Measurements from ENCODE around the gene AGAP1. TPM values are rescaled to one million over a fixed set of nuclear protein-coding genes. Genes with fewer than 3 reads are reported as not detected.

AGAP1 gene
- total RNA-seq, 1 donor from 2014 or later = 33.7 TPM

DNA sequence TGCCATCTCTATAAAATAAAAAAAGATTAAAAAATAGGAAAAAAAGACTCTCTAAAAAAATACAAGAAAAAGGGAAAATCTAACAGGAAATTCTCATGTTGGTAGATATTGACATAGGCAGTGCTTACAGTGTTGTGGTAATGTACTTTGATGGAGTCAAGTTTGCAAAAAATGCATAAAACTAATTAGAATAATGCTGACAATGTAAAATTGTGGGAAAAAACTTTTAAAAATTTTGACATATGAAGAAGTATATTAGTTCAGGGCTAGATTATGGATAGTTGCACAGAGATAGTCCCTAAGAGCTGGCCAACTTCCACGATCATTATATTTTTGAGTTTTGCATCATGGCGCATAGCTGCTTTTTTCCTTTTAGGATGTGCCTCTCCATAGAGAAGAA is 601.7 kb downstream of the AGAP1 start:
- DNase-seq (ENCODE audit: low read depth) = no peak
- TF ChIP-seq, protein P1, sequence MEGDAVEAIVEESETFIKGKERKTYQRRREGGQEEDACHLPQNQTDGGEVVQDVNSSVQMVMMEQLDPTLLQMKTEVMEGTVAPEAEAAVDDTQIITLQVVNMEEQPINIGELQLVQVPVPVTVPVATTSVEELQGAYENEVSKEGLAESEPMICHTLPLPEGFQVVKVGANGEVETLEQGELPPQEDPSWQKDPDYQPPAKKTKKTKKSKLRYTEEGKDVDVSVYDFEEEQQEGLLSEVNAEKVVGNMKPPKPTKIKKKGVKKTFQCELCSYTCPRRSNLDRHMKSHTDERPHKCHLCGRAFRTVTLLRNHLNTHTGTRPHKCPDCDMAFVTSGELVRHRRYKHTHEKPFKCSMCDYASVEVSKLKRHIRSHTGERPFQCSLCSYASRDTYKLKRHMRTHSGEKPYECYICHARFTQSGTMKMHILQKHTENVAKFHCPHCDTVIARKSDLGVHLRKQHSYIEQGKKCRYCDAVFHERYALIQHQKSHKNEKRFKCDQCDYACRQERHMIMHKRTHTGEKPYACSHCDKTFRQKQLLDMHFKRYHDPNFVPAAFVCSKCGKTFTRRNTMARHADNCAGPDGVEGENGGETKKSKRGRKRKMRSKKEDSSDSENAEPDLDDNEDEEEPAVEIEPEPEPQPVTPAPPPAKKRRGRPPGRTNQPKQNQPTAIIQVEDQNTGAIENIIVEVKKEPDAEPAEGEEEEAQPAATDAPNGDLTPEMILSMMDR (IDR thresholded peaks at IDR 0.05; ENCODE audit: insufficient read depth, low read length, poor library complexity, severe bottlenecking) = no peak
- no peaks in the 10 kb centered on the region for H3K36me3 ChIP-seq (ENCODE audit: control insufficient read depth, insufficient read depth, low read length)
- H3K4me3 ChIP-seq (ENCODE audit: low read depth, low read length) = no peak overlapping the region
- H3K27me3 ChIP-seq (ENCODE audit: control insufficient read depth, insufficient read depth, low read length) = no peaks in the 10 kb centered on the region

DNA sequence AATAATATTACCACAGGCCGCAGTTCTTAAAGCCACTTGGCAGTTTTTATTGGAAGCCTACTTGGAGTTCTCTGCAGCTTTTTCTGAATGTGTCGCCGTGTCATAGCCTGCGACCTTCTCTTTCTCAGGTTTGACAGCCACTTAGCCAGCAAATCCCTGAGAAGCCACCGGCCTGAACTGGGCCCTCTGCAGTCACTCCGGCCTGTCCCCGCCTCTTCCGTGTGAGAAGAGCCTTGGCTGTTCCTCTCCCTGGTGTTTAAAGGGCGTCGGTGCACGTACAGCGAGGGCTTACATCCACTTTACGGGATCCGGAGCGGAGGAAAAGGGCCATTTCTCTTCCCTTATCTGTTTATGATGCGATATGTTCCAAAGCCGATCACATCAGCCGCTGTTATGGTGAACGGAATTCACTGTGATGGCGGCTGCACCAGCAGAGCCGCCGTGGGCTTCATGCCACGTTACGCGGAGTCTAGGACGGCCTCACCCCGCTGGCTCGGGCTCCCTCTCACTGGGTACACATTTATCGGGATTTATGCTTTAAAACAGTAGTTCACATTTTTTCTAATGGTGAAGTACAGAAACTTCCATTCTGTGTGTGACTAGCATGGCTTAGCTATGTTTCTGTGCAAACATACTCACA is 607.6 kb downstream of the AGAP1 start:
- DNase-seq (ENCODE audit: low read depth) = no peak
- Histone ChIP-seq H3K27me3 (ENCODE audit: control insufficient read depth, insufficient read depth, low read length) (no peaks in the 10 kb centered on the region), H3K36me3 (ENCODE audit: control insufficient read depth, insufficient read depth, low read length) (no peaks in the 10 kb centered on the region), H3K4me3 (ENCODE audit: low read depth, low read length) (no peak overlapping the region)
- TF ChIP-seq, protein P1 (IDR thresholded peaks at IDR 0.05; ENCODE audit: insufficient read depth, low read length, poor library complexity, severe bottlenecking) = no peak

DNA sequence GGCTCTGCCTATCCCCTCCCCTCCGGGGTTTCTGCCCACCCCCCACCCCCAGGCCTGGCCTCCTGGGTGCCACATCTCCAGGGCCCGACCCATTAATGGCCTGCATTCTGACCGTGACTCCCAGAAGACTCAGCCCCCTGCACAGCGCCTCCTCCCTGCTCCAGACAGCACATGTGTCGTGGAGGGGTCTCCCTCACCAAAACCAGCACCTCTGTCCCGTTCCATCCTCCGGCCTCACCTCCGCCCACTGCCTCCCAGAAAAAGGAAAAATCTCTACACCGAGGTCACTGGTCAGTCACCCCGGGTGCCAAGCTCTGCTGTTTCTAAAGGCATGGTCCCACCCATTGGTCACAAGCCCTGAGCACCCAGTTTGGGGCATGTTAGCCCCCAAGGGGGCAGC is 609.1 kb downstream of the AGAP1 start:
- no peak for DNase-seq (ENCODE audit: low read depth)
- Histone ChIP-seq H3K36me3 (ENCODE audit: control insufficient read depth, insufficient read depth, low read length) (no peaks in the 10 kb centered on the region), H3K4me3 (ENCODE audit: low read depth, low read length) (no peak overlapping the region), H3K27me3 (ENCODE audit: control insufficient read depth, insufficient read depth, low read length) (no peaks in the 10 kb centered on the region)
- TF ChIP-seq, protein P1 (IDR thresholded peaks at IDR 0.05; ENCODE audit: insufficient read depth, low read length, poor library complexity, severe bottlenecking) = no peak

DNA sequence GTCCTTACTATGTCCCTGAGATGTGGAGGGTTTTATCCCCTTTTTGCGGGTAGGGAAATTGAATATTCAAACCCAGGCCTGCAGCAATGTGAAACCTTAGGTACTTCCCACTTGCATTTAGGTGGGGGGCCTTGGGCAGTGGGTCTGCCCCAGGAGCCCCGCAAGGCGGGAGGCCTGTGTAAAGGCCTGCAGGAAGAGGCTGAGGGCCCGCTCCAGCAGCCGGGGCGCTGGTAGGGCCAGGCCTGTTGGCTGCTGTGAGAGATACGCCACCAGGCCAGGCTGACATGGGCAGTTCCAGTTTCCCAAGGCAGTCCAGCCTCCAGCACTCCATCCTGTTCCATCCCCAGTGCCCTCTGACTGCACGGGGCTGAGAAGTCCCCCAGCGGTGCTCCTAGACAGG is 610.1 kb downstream of the AGAP1 start:
- H3K4me3 ChIP-seq (ENCODE audit: low read depth, low read length) = no peak overlapping the region
- TF ChIP-seq, protein P1 (IDR thresholded peaks at IDR 0.05; ENCODE audit: insufficient read depth, low read length, poor library complexity, severe bottlenecking) = no peak
- no peaks in the 10 kb centered on the region for H3K36me3 ChIP-seq (ENCODE audit: control insufficient read depth, insufficient read depth, low read length)
- no peaks in the 10 kb centered on the region for H3K27me3 ChIP-seq (ENCODE audit: control insufficient read depth, insufficient read depth, low read length)
- no peak for DNase-seq (ENCODE audit: low read depth)

DNA sequence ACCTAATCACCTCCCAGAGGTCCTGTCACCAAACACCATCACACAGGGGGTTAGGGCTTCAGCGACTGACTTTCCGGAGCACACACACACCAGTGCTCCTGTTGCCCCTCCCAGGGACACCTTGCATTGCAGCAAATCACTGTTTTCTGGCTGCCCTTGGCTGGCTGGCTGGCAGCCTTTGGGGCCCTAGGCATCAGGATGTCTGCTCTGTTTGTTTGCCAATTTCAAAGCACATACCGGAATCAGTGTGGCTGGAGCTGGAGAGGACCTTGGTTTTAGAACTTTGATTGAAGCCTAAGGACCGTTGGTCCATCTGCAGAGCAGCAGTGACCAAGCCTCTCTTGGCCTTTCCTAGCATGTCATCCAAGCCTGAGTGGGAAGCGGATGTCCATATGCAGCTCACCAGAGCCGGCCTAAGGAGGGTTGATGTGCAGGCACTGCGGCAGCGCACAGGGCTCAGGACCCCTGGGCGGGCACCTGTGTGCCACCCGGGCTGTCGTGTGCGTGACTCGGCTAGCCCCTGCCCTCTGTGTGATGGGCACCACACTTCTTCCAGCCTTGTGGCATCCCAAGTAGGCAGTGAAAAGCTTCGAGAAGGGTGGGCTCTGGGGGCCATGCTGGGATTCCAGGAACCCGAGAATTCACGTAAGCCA is 612.2 kb downstream of the AGAP1 start:
- DNase-seq (ENCODE audit: low read depth) = no peak
- H3K4me3 ChIP-seq (ENCODE audit: low read depth, low read length) = no peak overlapping the region
- no peaks in the 10 kb centered on the region for H3K36me3 ChIP-seq (ENCODE audit: control insufficient read depth, insufficient read depth, low read length)
- H3K27me3 ChIP-seq (ENCODE audit: control insufficient read depth, insufficient read depth, low read length) = no peaks in the 10 kb centered on the region
- TF ChIP-seq, protein P1 (IDR thresholded peaks at IDR 0.05; ENCODE audit: insufficient read depth, low read length, poor library complexity, severe bottlenecking) = no peak

DNA sequence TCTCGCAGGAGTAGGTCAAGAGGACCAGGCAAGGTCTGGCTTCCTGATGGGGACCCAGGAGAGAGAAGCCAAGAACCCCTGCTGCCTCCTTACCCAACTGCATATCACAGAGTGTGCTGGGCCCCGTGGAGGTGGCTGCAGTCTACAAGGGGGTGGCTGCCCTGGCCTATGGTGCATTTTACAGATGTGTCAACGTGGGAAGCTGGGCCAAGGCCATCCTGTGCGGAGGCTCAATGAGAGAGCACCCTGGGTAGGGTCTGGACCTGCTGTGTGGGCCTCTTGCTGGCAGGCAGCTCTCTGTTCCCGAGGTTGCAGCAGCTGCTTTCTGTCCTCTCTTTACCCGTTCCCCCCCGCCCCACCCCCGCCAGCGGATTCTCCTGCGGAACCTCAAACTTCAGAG is 612.9 kb downstream of the AGAP1 start:
- Histone ChIP-seq H3K36me3 (ENCODE audit: control insufficient read depth, insufficient read depth, low read length) (no peaks in the 10 kb centered on the region), H3K27me3 (ENCODE audit: control insufficient read depth, insufficient read depth, low read length) (no peaks in the 10 kb centered on the region), H3K4me3 (ENCODE audit: low read depth, low read length) (no peak overlapping the region)
- TF ChIP-seq, protein P1 (IDR thresholded peaks at IDR 0.05; ENCODE audit: insufficient read depth, low read length, poor library complexity, severe bottlenecking) = no peak
- DNase-seq (ENCODE audit: low read depth) = no peak
